ENCODE measurements around the gene SDC3.

- TF ChIP-seq CTCF (IDR thresholded peaks at IDR 0.05; ENCODE audit: control extremely low read depth in 1 of 3, insufficient read depth in 1 of 3, low read depth in 1 of 3, low read length in 3 of 3), result no peak
- no peak for TF ChIP-seq MAX (IDR thresholded peaks at IDR 0.05)
- TF ChIP-seq TAF1 (IDR thresholded peaks at IDR 0.05; ENCODE audit: low read depth, low read length), result no peak
Measured at GRCh38 chr1:30870035-30870434, 38.5 kb downstream of the SDC3 start.
